DOHH2 (cell line): ENCODE data around the gene BPIFB4.
"Not testable (repeated sequence)": the region's sequence is repeated elsewhere in the genome, so short reads cannot be mapped to it uniquely, and the experiment has no call there.

Source experiments
- H3F3A ChIP-seq: fragments of 200-600 bp; sonication (generic), shearing (Covaris generic); 2 replicates; pipeline ENCODE4 v1.6.0; 2016; ENCODE audit warnings: antibody characterized with exemption, mild to moderate bottlenecking; ENCODE audit not compliant: control insufficient read depth, insufficient read depth
- H3K27ac ChIP-seq: fragments of 200-600 bp; sonication (generic); 2 replicates; pipeline ENCODE4 v1.5.1; 2014; ENCODE audit warnings: low read depth, mild to moderate bottlenecking, low read length, moderate library complexity
- H3K27me3 ChIP-seq: fragments of 200-600 bp; sonication (generic); 2 replicates; pipeline ENCODE4 v1.6.1; 2014; ENCODE audit warnings: mild to moderate bottlenecking, low read length, mixed read lengths; ENCODE audit not compliant: control insufficient read depth
- H3K36me3 ChIP-seq: fragments of 200-600 bp; sonication (generic); 2 replicates; pipeline ENCODE4 v1.6.1; 2014; ENCODE audit warnings: mild to moderate bottlenecking, low read length, moderate library complexity, mixed read lengths; ENCODE audit not compliant: control insufficient read depth
- H3K4me1 ChIP-seq: fragments of 200-600 bp; sonication (generic); 2 replicates; pipeline ENCODE4 v1.6.1; 2014; ENCODE audit warnings: mild to moderate bottlenecking, low read length, mixed read lengths; ENCODE audit not compliant: control insufficient read depth
- H3K4me2 ChIP-seq: fragments of 200-600 bp; sonication (generic); 2 replicates; pipeline ENCODE4 v1.6.0; 2014; ENCODE audit warnings: mild to moderate bottlenecking, low read length, moderate library complexity
- H3K4me3 ChIP-seq: fragments of 200-600 bp; sonication (generic); 2 replicates; pipeline ENCODE4 v1.5.1; 2014; ENCODE audit warnings: mild to moderate bottlenecking, low read length, mixed read lengths
- H3K79me2 ChIP-seq: fragments of 200-600 bp; sonication (generic); 2 replicates; pipeline ENCODE4 v1.6.1; 2014; ENCODE audit warnings: mild to moderate bottlenecking, low read length, mixed read lengths; ENCODE audit not compliant: control insufficient read depth
- H3K9me2 ChIP-seq: fragments of 200-600 bp; sonication (generic); replicated peaks from 2 replicates; pipeline ENCODE4 v1.6.1; 2014; ENCODE audit warnings: mild to moderate bottlenecking, low read length, mixed read lengths; ENCODE audit not compliant: control insufficient read depth
- H3K9me3 ChIP-seq: fragments of 200-600 bp; sonication (generic); 2 replicates; pipeline ENCODE4 v1.6.1; 2014; ENCODE audit warnings: antibody characterized with exemption, low read length, mixed read lengths; ENCODE audit not compliant: control insufficient read depth, insufficient read depth
- H4K20me1 ChIP-seq: fragments of 200-600 bp; sonication (generic); 2 replicates; pipeline ENCODE4 v1.6.0; 2014; ENCODE audit warnings: low read depth, mild to moderate bottlenecking, antibody characterized with exemption, low read length, moderate library complexity; ENCODE audit not compliant: control insufficient read depth, insufficient read depth
- EZH2phosphoT487 ChIP-seq: fragments of 200-600 bp; sonication (generic); IDR thresholded peaks from 2 replicates; pipeline ENCODE4 v1.6.1; 2017; ENCODE audit warnings: borderline replicate concordance, mild to moderate bottlenecking, antibody characterized with exemption, low read length, moderate library complexity, mixed read lengths
- TF ChIP-seq, protein P1 (sequence below): fragments of 200-600 bp; sonication (generic); IDR thresholded peaks from one replicate; pipeline ENCODE4 v1.5.1; 2014; ENCODE audit warnings: antibody characterized with exemption, mild to moderate bottlenecking, low read depth, low read length; ENCODE audit not compliant: poor library complexity, severe bottlenecking

BPIFB4 gene

GRCh38 chr20:33119725-33120720 lies 40.6 kb downstream of the BPIFB4 start:
- Histone ChIP-seq H3K27ac (no peak overlapping the region), H4K20me1 (no peaks in the 10 kb centered on the region), H3F3A (no peaks in the 10 kb centered on the region), H3K36me3 (no peaks in the 10 kb centered on the region), H3K4me1 (no peaks in the 10 kb centered on the region), H3K9me2 (no peaks in the 10 kb centered on the region), H3K79me2 (no peaks in the 10 kb centered on the region), H3K27me3 (no peaks in the 10 kb centered on the region), H3K9me3 (no peaks in the 10 kb centered on the region), H3K4me2 (no peak overlapping the region), H3K4me3 (no peak overlapping the region)
- TF ChIP-seq, protein P1, sequence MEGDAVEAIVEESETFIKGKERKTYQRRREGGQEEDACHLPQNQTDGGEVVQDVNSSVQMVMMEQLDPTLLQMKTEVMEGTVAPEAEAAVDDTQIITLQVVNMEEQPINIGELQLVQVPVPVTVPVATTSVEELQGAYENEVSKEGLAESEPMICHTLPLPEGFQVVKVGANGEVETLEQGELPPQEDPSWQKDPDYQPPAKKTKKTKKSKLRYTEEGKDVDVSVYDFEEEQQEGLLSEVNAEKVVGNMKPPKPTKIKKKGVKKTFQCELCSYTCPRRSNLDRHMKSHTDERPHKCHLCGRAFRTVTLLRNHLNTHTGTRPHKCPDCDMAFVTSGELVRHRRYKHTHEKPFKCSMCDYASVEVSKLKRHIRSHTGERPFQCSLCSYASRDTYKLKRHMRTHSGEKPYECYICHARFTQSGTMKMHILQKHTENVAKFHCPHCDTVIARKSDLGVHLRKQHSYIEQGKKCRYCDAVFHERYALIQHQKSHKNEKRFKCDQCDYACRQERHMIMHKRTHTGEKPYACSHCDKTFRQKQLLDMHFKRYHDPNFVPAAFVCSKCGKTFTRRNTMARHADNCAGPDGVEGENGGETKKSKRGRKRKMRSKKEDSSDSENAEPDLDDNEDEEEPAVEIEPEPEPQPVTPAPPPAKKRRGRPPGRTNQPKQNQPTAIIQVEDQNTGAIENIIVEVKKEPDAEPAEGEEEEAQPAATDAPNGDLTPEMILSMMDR, result no peak
- no peak for TF ChIP-seq EZH2phosphoT487

- Histone ChIP-seq H3K4me1 (no peaks in the 10 kb centered on the region), H3K79me2 (no peaks in the 10 kb centered on the region), H3K4me2 (no peak overlapping the region), H3F3A (no peaks in the 10 kb centered on the region), H4K20me1 (no peaks in the 10 kb centered on the region), H3K4me3 (no peak overlapping the region), H3K27me3 (no peaks in the 10 kb centered on the region; the same call in 1 of the 2 replicates), H3K36me3 (no peaks in the 10 kb centered on the region), H3K9me2 (no peaks in the 10 kb centered on the region), H3K27ac (no peak overlapping the region), H3K9me3 (no peaks in the 10 kb centered on the region)
- no peak for TF ChIP-seq EZH2phosphoT487
- TF ChIP-seq, protein P1, result no peak
Measured at GRCh38 chr20:33120934-33121333, 41.5 kb downstream of the BPIFB4 start.

- not testable (repeated sequence) for H3K79me2 ChIP-seq, H3K27me3 ChIP-seq, H4K20me1 ChIP-seq, H3K4me3 ChIP-seq, H3K36me3 ChIP-seq, H3K27ac ChIP-seq, H3K4me2 ChIP-seq, H3F3A ChIP-seq, H3K4me1 ChIP-seq, H3K9me3 ChIP-seq, H3K9me2 ChIP-seq
Measured at GRCh38 chr20:33122297-33122696, 42.9 kb downstream of the BPIFB4 start.

DNA sequence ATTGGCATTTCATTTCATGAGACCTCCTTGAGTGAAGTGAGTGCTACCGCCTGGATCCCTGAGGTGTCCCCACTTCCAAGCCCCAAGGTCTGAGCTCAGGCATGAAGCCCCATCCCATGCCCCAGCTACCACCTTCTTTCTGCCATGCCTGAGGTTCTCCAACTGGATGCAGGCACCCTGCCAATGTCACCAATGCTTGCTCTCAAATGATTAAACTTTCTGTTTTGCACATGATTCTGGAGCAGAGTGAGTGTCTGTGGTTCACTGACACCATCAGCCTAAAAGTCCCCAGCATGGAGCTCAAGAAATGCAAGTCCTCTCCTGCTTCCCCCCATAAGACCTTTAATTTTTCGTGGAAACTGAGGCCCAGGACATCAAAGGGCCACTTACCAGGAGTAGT lies 44.8 kb downstream of the BPIFB4 start:
- no peak overlapping the region for H3K27ac ChIP-seq
- no peak for TF ChIP-seq EZH2phosphoT487
- TF ChIP-seq, protein P1, result no peak
- no peaks in the 10 kb centered on the region for H3F3A ChIP-seq
- no peaks in the 10 kb centered on the region for H3K9me3 ChIP-seq
- peaks cover 9% of the 10 kb centered on the region; the same call in 1 of the 2 replicates for H3K27me3 ChIP-seq
- no peaks in the 10 kb centered on the region for H3K36me3 ChIP-seq
- no peaks in the 10 kb centered on the region for H4K20me1 ChIP-seq
- no peak overlapping the region for H3K4me2 ChIP-seq
- no peaks in the 10 kb centered on the region for H3K4me1 ChIP-seq
- no peaks in the 10 kb centered on the region for H3K79me2 ChIP-seq
- no peaks in the 10 kb centered on the region for H3K9me2 ChIP-seq
- no peak overlapping the region for H3K4me3 ChIP-seq
